Trophoblast cell (in vitro differentiated cells and primary cell): ENCODE data around the gene TLE3.

Experiments
- DNase-seq, 2 donors: peaks; one replicate each; pipeline ENCODE4 v3.0.0-alpha.2; 2016
- H2AFZ ChIP-seq: 2 replicates; pipeline ENCODE4 v1.6.1; 2013; ENCODE audit warnings: low read length, moderate library complexity, mild to moderate bottlenecking; ENCODE audit not compliant: insufficient read depth, poor library complexity
- H2AK5ac ChIP-seq: 2 replicates; pipeline ENCODE4 v1.6.1; 2013; ENCODE audit warnings: mild to moderate bottlenecking, low read length
- H2BK120ac ChIP-seq: 2 replicates; pipeline ENCODE4 v1.6.1; 2013; ENCODE audit warnings: low read length, mild to moderate bottlenecking, moderate library complexity; ENCODE audit not compliant: insufficient read depth, poor library complexity
- H2BK12ac ChIP-seq: 2 replicates; pipeline ENCODE4 v1.6.1; 2013; ENCODE audit warnings: mild to moderate bottlenecking, low read length, moderate library complexity
- H2BK5ac ChIP-seq: 2 replicates; pipeline ENCODE4 v1.6.1; 2013; ENCODE audit warnings: low read length, low read depth, moderate library complexity, mild to moderate bottlenecking; ENCODE audit not compliant: poor library complexity
- H3K14ac ChIP-seq: 2 replicates; pipeline ENCODE4 v1.6.1; 2013; ENCODE audit warnings: mild to moderate bottlenecking, low read length
- H3K18ac ChIP-seq: 2 replicates; pipeline ENCODE4 v1.6.1; 2013; ENCODE audit warnings: mild to moderate bottlenecking, low read length
- H3K23ac ChIP-seq: 2 replicates; pipeline ENCODE4 v1.6.1; 2013; ENCODE audit warnings: low read length
- H3K27ac ChIP-seq: 2 replicates; pipeline ENCODE4 v1.5.1; 2013; ENCODE audit warnings: low read depth, mild to moderate bottlenecking, inconsistent platforms, low read length, moderate library complexity
- H3K27me3 ChIP-seq: 2 replicates; pipeline ENCODE4 v1.6.1; 2013; ENCODE audit warnings: inconsistent platforms, mild to moderate bottlenecking, low read length, moderate library complexity; ENCODE audit not compliant: insufficient read depth
- H3K36me3 ChIP-seq, 2 experiments: 1 replicate in 1 of 2; 2 replicates in 1 of 2; pipeline ENCODE4 v1.6.1; 2013; ENCODE audit warnings: low read length in 2 of 2, mild to moderate bottlenecking in 2 of 2, moderate library complexity in 1 of 2; ENCODE audit not compliant: insufficient read depth in 2 of 2, control insufficient read depth in 1 of 2
- H3K4ac ChIP-seq: 2 replicates; pipeline ENCODE4 v1.6.1; 2013; ENCODE audit warnings: low read depth, mild to moderate bottlenecking, low read length, moderate library complexity
- H3K4me1 ChIP-seq, 2 experiments: 1 replicate in 1 of 2; 2 replicates in 1 of 2; pipeline ENCODE4 v1.6.1; 2013; ENCODE audit warnings: low read length in 2 of 2, mild to moderate bottlenecking in 2 of 2, moderate library complexity in 1 of 2; ENCODE audit not compliant: insufficient read depth in 2 of 2, control insufficient read depth in 1 of 2
- H3K4me2 ChIP-seq: 2 replicates; pipeline ENCODE4 v1.6.1; 2013; ENCODE audit warnings: inconsistent platforms, mild to moderate bottlenecking, low read length, moderate library complexity
- H3K4me3 ChIP-seq: 2 replicates; pipeline ENCODE4 v1.5.1; 2013; ENCODE audit warnings: mild to moderate bottlenecking, low read depth, low read length, inconsistent platforms
- H3K79me1 ChIP-seq: one replicate; pipeline ENCODE4 v1.6.1; 2013; ENCODE audit warnings: low read length
- H3K79me2 ChIP-seq: 2 replicates; pipeline ENCODE4 v1.6.1; 2013; ENCODE audit warnings: low read length, mild to moderate bottlenecking; ENCODE audit not compliant: control insufficient read depth, insufficient read depth, poor library complexity
- H3K9ac ChIP-seq: 2 replicates; pipeline ENCODE4 v1.6.1; 2013; ENCODE audit warnings: mild to moderate bottlenecking, low read length
- H3K9me3 ChIP-seq: 2 replicates; pipeline ENCODE4 v1.6.1; 2013; ENCODE audit warnings: low read depth, mild to moderate bottlenecking, control low read depth, inconsistent platforms, low read length; ENCODE audit not compliant: insufficient read depth
- H4K12ac ChIP-seq: 2 replicates; pipeline ENCODE4 v1.6.1; 2013; ENCODE audit warnings: low read depth, mild to moderate bottlenecking, low read length, moderate library complexity
- H4K8ac ChIP-seq: 2 replicates; pipeline ENCODE4 v1.6.1; 2013; ENCODE audit warnings: low read depth, mild to moderate bottlenecking, low read length, moderate library complexity
- H4K91ac ChIP-seq: one replicate; pipeline ENCODE4 v1.6.1; 2013; ENCODE audit warnings: low read depth, mild to moderate bottlenecking, low read length, moderate library complexity
- WGBS: extraction: QIAGEN DNeasy Blood & Tissue Kit; methylation state at CpG from one replicate; pipeline ENCODE4 v1.1.7; 2013; ENCODE audit warnings: missing lambda C conversion rate; ENCODE audit not compliant: insufficient read length, insufficient coverage; ENCODE audit errors: extremely low coverage; 5-methylcytosine and 5-hydroxymethylcytosine counted together

TLE3 gene

DNA sequence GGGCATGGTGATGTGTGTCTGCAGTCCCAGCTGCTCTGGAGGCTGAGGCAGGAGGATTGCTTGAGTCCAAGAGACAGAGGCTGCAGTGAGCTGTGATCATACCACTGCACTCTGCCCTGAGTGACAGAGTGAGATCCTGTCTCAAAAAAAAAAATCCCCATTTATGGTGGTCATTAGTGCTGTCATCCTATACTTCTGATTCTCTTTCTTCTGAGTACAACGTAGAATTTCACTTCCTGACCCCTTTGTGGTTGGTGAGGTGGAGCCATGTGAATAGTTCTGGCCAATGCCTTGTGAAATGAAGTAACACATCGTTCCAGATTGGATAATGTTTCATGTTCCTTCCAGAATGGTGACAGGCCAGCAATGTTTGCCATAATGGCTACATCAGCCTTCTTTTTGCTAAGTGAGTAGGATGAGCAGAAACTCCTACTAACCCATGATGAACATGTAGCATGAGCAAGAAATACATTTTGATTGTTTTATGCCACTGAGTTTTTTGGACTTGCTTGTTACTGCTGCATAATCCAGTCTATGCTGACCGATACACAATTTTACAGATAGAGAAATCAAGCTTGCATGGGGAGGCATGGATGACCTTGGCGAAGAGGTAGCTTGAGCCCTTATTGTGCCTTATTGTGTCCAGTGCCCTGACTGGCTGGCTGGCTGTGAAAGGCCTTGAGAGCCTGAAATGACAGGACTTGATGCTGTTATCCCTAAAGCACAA, 30.9 kb upstream of the TLE3 start:
- no peak overlapping the region for H3K27ac ChIP-seq
- H3K4ac ChIP-seq, result no peak overlapping the region
- H3K14ac ChIP-seq, result no peak overlapping the region
- DNase-seq, result no peak
- H3K27me3 ChIP-seq, result peaks cover 6% of the 10 kb centered on the region
- no peak overlapping the region for H3K23ac ChIP-seq
- no peak overlapping the region for H4K12ac ChIP-seq
- no peak overlapping the region for H3K9ac ChIP-seq
- H2BK5ac ChIP-seq, result no peak overlapping the region
- no peaks in the 10 kb centered on the region for H3K9me3 ChIP-seq
- H3K18ac ChIP-seq, result no peak overlapping the region
- H3K4me2 ChIP-seq, result no peak overlapping the region
- H3K79me2 ChIP-seq, result no peaks in the 10 kb centered on the region
- no peaks in the 10 kb centered on the region for H3K36me3 ChIP-seq
- H4K8ac ChIP-seq, result no peak overlapping the region
- no peaks in the 10 kb centered on the region for H3K4me1 ChIP-seq
- WGBS, result no CpG with 5 or more reads among the region's 4 CpGs
- H2AK5ac ChIP-seq, result no peak overlapping the region
- no peak overlapping the region for H2BK120ac ChIP-seq
- H2AFZ ChIP-seq, result no peak overlapping the region
- no peaks in the 10 kb centered on the region for H3K79me1 ChIP-seq
- no peak overlapping the region for H3K4me3 ChIP-seq
- no peak overlapping the region for H4K91ac ChIP-seq
- H2BK12ac ChIP-seq, result no peak overlapping the region

DNA sequence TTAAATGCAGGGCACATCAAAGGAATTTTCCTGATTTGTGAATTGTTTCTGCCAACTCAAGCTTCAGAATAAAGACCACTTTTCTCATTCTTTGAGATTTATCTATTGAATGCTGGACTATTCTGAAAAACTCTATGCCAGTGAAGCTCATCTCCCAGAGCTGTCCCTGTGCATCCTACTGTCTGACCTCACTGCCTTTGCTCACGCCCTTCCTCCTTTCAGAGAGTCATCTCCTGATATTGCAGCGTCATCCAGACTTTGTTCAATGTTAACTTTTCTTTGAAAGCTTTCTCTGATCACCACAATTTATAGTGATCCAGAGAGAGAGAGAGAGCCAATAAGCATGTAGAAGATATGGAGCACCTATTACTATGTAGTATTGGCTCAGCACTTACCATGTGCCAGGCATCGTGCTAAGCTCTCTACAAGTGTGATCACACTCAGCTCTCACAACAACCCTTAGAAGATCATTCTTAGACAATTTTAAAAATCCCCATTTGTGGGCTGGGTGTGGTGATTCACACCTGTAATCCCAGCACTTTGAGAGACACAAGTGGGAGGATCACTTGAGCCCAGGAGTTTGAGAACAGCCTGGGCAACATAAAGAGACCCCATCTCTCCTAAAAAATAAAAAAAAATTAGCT, 30.2 kb upstream of the TLE3 start:
- Histone ChIP-seq H3K4me2 (no peak overlapping the region), H4K91ac (no peak overlapping the region), H4K12ac (no peak overlapping the region), H2BK12ac (no peak overlapping the region), H2AK5ac (no peak overlapping the region), H2AFZ (no peak overlapping the region), H4K8ac (no peak overlapping the region), H3K79me1 (no peaks in the 10 kb centered on the region), H3K36me3 (no peaks in the 10 kb centered on the region), H3K4me1 (no peaks in the 10 kb centered on the region), H2BK5ac (no peak overlapping the region), H3K4me3 (no peak overlapping the region), H3K79me2 (no peaks in the 10 kb centered on the region), H3K23ac (no peak overlapping the region), H3K9me3 (no peaks in the 10 kb centered on the region), H3K18ac (no peak overlapping the region), H3K9ac (no peak overlapping the region), H3K27me3 (peaks cover 6% of the 10 kb centered on the region), H2BK120ac (no peak overlapping the region), H3K14ac (no peak overlapping the region), H3K27ac (no peak overlapping the region), H3K4ac (no peak overlapping the region)
- DNase-seq, result no peak
- no CpG with 5 or more reads among the region's 3 CpGs for WGBS

DNA sequence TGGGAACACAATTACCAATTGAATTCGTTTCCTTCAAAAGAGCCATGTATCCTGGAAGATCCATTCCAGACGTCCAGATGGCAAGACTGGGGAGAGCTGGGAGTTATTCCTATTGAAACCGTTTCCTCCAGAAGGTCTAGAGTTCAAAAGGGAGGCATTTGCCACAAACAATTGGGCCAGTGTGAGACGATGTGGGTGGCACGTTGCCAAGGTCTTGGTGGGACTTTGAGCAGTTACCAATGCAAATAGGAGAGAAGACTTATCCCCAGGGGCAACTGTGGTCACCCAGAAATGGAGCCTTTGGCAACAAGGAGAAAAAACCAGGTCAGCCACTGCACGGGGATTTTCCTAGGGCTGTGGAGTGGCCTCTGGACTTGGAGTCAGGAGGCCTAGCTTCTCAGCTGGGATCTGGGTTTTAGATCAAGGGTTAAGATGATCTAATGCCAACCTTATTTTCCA, 29.6 kb upstream of the TLE3 start:
- Histone ChIP-seq H2AFZ (no peak overlapping the region), H3K14ac (no peak overlapping the region), H3K27ac (no peak overlapping the region), H4K91ac (no peak overlapping the region), H2BK5ac (no peak overlapping the region), H2BK12ac (no peak overlapping the region), H2AK5ac (no peak overlapping the region), H4K12ac (no peak overlapping the region), H2BK120ac (no peak overlapping the region), H3K27me3 (peaks cover 6% of the 10 kb centered on the region), H3K4me3 (no peak overlapping the region), H3K23ac (no peak overlapping the region), H3K9ac (no peak overlapping the region), H3K79me2 (no peaks in the 10 kb centered on the region), H3K36me3 (no peaks in the 10 kb centered on the region), H3K4ac (no peak overlapping the region), H3K9me3 (no peaks in the 10 kb centered on the region), H3K4me2 (no peak overlapping the region), H3K4me1 (no peaks in the 10 kb centered on the region), H3K79me1 (no peaks in the 10 kb centered on the region), H3K18ac (no peak overlapping the region), H4K8ac (no peak overlapping the region)
- no peak for DNase-seq
- no CpG with 5 or more reads among the region's 6 CpGs for WGBS

DNA sequence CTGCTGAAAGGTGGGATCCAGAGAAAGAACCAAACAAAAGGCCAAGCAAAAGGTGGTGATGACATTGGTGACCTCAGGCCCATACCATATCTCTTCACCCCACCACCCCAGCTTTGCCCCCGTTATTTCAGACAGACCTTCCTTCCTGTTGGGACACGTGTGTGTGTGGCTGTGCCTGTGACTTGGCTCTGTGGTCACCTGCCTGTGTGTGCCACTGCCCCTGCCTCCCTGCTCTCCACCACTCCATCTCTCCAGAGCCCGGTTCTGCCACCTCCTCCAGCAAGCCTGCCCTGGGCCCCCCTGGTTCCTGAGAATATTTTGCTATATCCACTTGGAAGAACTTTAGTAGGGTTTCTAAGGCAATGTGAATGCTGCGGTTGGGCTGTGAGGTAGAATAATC, 28.6 kb upstream of the TLE3 start:
- H4K12ac ChIP-seq, result no peak overlapping the region
- WGBS, result no CpG with 5 or more reads among the region's 4 CpGs
- H3K4me3 ChIP-seq, result no peak overlapping the region
- H3K14ac ChIP-seq, result no peak overlapping the region
- H3K79me1 ChIP-seq, result no peaks in the 10 kb centered on the region
- H3K36me3 ChIP-seq, result no peaks in the 10 kb centered on the region
- H3K4ac ChIP-seq, result no peak overlapping the region
- no peak for DNase-seq
- no peak overlapping the region for H3K18ac ChIP-seq
- no peak overlapping the region for H2AK5ac ChIP-seq
- H3K4me2 ChIP-seq, result no peak overlapping the region
- no peak overlapping the region for H4K91ac ChIP-seq
- no peaks in the 10 kb centered on the region for H3K4me1 ChIP-seq
- no peak overlapping the region for H2BK120ac ChIP-seq
- no peak overlapping the region for H2AFZ ChIP-seq
- H3K9ac ChIP-seq, result no peak overlapping the region
- peaks cover 6% of the 10 kb centered on the region for H3K27me3 ChIP-seq
- H2BK12ac ChIP-seq, result no peak overlapping the region
- no peak overlapping the region for H3K27ac ChIP-seq
- no peaks in the 10 kb centered on the region for H3K9me3 ChIP-seq
- no peak overlapping the region for H3K23ac ChIP-seq
- no peak overlapping the region for H4K8ac ChIP-seq
- H3K79me2 ChIP-seq, result no peaks in the 10 kb centered on the region
- H2BK5ac ChIP-seq, result no peak overlapping the region
